Measurements from ENCODE around the gene ZNF286A. TPM values are rescaled to one million over a fixed set of nuclear protein-coding genes. Genes with fewer than 3 reads are reported as not detected.

The ZNF286A gene
- total and polyA plus RNA-seq, 10 of the 15 experiments (the other 5 are each of a cell fraction or from before 2014, with no cell fraction given), result 8.1 to 31.2 (median 18.2) TPM

DNA sequence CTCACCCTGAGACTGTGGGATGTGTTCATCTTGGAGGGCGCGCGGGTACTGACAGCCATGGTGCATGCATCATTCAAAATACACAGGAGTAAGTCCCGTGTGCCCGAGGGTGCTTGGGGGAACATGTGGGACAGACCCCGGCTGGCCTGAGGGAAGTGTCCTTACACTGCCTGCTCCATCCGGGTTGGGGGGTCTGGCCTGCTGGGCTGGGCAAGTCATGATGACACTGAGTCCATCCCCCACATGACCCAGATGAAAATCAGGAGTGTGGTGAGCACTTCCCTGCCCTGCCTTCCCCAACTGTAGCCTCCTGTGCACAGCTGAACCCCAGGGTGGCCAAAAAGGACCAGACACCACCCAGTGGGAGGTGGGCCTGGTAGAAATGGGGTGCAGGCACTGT, 43.4 kb downstream of the ZNF286A start:
- no peak for ATAC-seq
- WGBS (ENCODE audit: insufficient coverage, insufficient replicate concordance, low lambda C conversion rate, missing lambda C conversion rate), result 49% methylated on average over 7 of the region's 7 CpGs
- Histone ChIP-seq H3K27me3 (replicated peaks in 1 of 2; ENCODE audit: control insufficient read depth in 2 of 2, insufficient read depth in 2 of 2, low read length in 1 of 2) (no peaks in the 10 kb centered on the region), H3K36me3 (ENCODE audit: control insufficient read depth in 2 of 2, insufficient read depth in 2 of 2, low read length in 1 of 2) (no peaks in the 10 kb centered on the region), H3K27ac (ENCODE audit: control insufficient read depth, insufficient read depth) (no peak overlapping the region), H2AFZ (ENCODE audit: control insufficient read depth, low read depth, low read length) (no peak overlapping the region), H3K9ac (ENCODE audit: control insufficient read depth, insufficient read depth, low read length) (no peak overlapping the region), H4K20me1 (ENCODE audit: control insufficient read depth, insufficient read depth) (no peaks in the 10 kb centered on the region), H3K4me2 (ENCODE audit: control insufficient read depth, insufficient read depth) (no peak overlapping the region), H3K4me1 (ENCODE audit: control insufficient read depth, insufficient read depth, low read length) (no peaks in the 10 kb centered on the region), H3K79me2 (ENCODE audit: control insufficient read depth, insufficient read depth, low read length) (no peaks in the 10 kb centered on the region), H3K9me3 (replicated peaks; ENCODE audit: control insufficient read depth, insufficient read depth, low read length) (no peaks in the 10 kb centered on the region; the same call in 2 of the 3 replicates), H3K4me3 (no peak overlapping the region)
- ChIA-PET POLR2A (no interaction called here), SMC1A (ENCODE audit: uncharacterized antibody, unreplicated experiment) (no interaction called here), CTCF (no interaction called here), RAD21 (ENCODE audit: unreplicated experiment) (no interaction called here)
- intact Hi-C loops (cut with micrococcal nuclease; ENCODE audit: unreplicated experiment), result no loop called here
- in situ Hi-C loops (cut with MboI), result no loop called here
- no peak for FAIRE-seq
- DNase-seq (ENCODE audit: low read depth, low spot score), result no peak
- TF ChIP-seq TBL1XR1 (IDR thresholded peaks at IDR 0.05; ENCODE audit: low read depth, low read length) (no peak), ASH2L (IDR thresholded peaks at IDR 0.05; ENCODE audit: borderline replicate concordance, low read depth) (no peak), ZNF622 (IDR thresholded peaks at IDR 0.05) (no peak), KDM1A (IDR thresholded peaks at IDR 0.05; ENCODE audit: borderline replicate concordance) (no peak), POLR2A (IDR thresholded peaks at IDR 0.05; ENCODE audit: low read depth, low read length) (no peak), SP1 (IDR thresholded peaks at IDR 0.05; ENCODE audit: low read depth, low read length) (no peak), RB1 (IDR thresholded peaks at IDR 0.05; ENCODE audit: borderline replicate concordance) (no peak), TAF1 (IDR thresholded peaks at IDR 0.05; ENCODE audit: borderline replicate concordance, low read depth, low read length) (no peak), SMAD5 (IDR thresholded peaks at IDR 0.05; ENCODE audit: low read depth) (no peak), BACH1 (IDR thresholded peaks at IDR 0.05; ENCODE audit: borderline replicate concordance) (no peak), SIN3A (IDR thresholded peaks at IDR 0.05; ENCODE audit: low read depth, low read length) (no peak), EGR1 (IDR thresholded peaks at IDR 0.05; ENCODE audit: borderline replicate concordance in 1 of 2, low read depth in 2 of 2, low read length in 2 of 2) (no peak), ZNF24 (IDR thresholded peaks at IDR 0.05) (no peak), SREBF2 (IDR thresholded peaks at IDR 0.05; ENCODE audit: low read length) (no peak), CHD1 (IDR thresholded peaks at IDR 0.05; ENCODE audit: low read depth, low read length) (no peak), RCOR1 (conservative IDR thresholded peaks at IDR 0.05; ENCODE audit: low read depth, low read length) (no peak), CBX3 (IDR thresholded peaks at IDR 0.05; ENCODE audit: borderline replicate concordance, low read depth) (no peak)
- TF ChIP-seq, protein P1, sequence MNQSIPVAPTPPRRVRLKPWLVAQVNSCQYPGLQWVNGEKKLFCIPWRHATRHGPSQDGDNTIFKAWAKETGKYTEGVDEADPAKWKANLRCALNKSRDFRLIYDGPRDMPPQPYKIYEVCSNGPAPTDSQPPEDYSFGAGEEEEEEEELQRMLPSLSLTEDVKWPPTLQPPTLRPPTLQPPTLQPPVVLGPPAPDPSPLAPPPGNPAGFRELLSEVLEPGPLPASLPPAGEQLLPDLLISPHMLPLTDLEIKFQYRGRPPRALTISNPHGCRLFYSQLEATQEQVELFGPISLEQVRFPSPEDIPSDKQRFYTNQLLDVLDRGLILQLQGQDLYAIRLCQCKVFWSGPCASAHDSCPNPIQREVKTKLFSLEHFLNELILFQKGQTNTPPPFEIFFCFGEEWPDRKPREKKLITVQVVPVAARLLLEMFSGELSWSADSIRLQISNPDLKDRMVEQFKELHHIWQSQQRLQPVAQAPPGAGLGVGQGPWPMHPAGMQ (IDR thresholded peaks at IDR 0.05; ENCODE audit: borderline replicate concordance), result no peak
- no TSS peak for BruUV-seq (replicated peaks)

Data from GM12878 (cell line).